ENCODE data around the gene RNPS1. TPM values are rescaled to one million over a fixed set of nuclear protein-coding genes. Genes with fewer than 3 reads are reported as not detected.

RNPS1 gene
- total and polyA plus RNA-seq, 2 donors (not counting 1 experiment from before 2014, with no cell fraction given): 209 to 265 TPM

GRCh38 chr16:2210386-2211365 lies 57.2 kb downstream of the RNPS1 start, which contains the start of gene BRICD5:
TSS of gene BRICD5 (minus strand) at chr16:2210863. CDS start at chr16:2210833, 30 bp downstream.
- WGBS (ENCODE audit: insufficient coverage): 85% methylated on average over 24 of the region's 24 CpGs
- Mint-ChIP-seq H3K4me3 (no peak within 1 kb of the TSS), H3K4me1 (peaks cover 33% of the 10 kb centered on the region), H3K9me3 (ENCODE audit: insufficient read depth) (no peaks in the 10 kb centered on the region), H3K27me3 (no peaks in the 10 kb centered on the region), H3K27ac (no peak within 1 kb of the TSS)
- H3K27me3 ChIP-seq (replicated peaks in 1 of 4; ENCODE audit: control extremely low read depth in 1 of 4, control insufficient read depth in 3 of 4, insufficient read depth in 4 of 4, low read length in 3 of 4): no peaks in the 10 kb centered on the region
- peaks cover 0 to 37% of the 10 kb centered on the region in 2 experiments for H3K36me3 ChIP-seq (replicated peaks in 1 of 2; ENCODE audit: control extremely low read depth in 1 of 2, control insufficient read depth in 1 of 2, extremely low read depth in 1 of 2, insufficient read depth in 2 of 2, low read length in 1 of 2)
- H3K9ac ChIP-seq (ENCODE audit: low read length): no peak within 1 kb of the TSS
- H2AFZ ChIP-seq (ENCODE audit: insufficient read depth, low read depth, low read length, poor library complexity, severe bottlenecking): no peak within 1 kb of the TSS
- H3K4me3 ChIP-seq (ENCODE audit: control extremely low read depth in 1 of 5, extremely low read depth in 1 of 5, insufficient read depth in 1 of 5, low read depth in 2 of 5, low read length in 4 of 5): no peak within 1 kb of the TSS
- no peak for ATAC-seq (ENCODE audit: low read depth)
- H3K9me3 ChIP-seq (ENCODE audit: control extremely low read depth in 1 of 3, control insufficient read depth in 2 of 3, insufficient read depth in 1 of 3, low read length in 2 of 3): no peaks in the 10 kb centered on the region
- CTCF ChIA-PET: interaction anchor here (1.0 to 1.2 kb wide), 2 partner anchors 16 kb away, joined by 3 read pairs; no protein-coding TSS in a partner anchor
- H3K4me2 ChIP-seq (replicated peaks; ENCODE audit: low read depth, low read length, poor library complexity, severe bottlenecking): no peak within 1 kb of the TSS
- no peak for DNase-seq
- H3K27ac ChIP-seq (ENCODE audit: low read length in 2 of 2): no peak within 1 kb of the TSS
- peaks cover 11% of the 10 kb centered on the region for H4K20me1 ChIP-seq (ENCODE audit: control insufficient read depth, insufficient read depth, low read length, poor library complexity, severe bottlenecking)
- TF ChIP-seq CTCF (IDR thresholded peaks at IDR 0.05) (no peak), EZH2 (IDR thresholded peaks at IDR 0.05; ENCODE audit: borderline replicate concordance, insufficient read depth, low read depth, low read length, poor library complexity, severe bottlenecking) (no peak)
- POLR2A ChIA-PET: no interaction called here
- intact Hi-C loops (cut with micrococcal nuclease): no loop called here
- peaks cover 16 to 32% of the 10 kb centered on the region in 2 donors for H3K4me1 ChIP-seq (ENCODE audit: control insufficient read depth in 2 of 2, insufficient read depth in 2 of 2, low read length in 2 of 2)
- H3K79me2 ChIP-seq (ENCODE audit: control insufficient read depth, insufficient read depth, low read length): peaks cover 25% of the 10 kb centered on the region

- ChIA-PET POLR2A (no interaction called here), CTCF (interaction anchor here (1.2 kb wide), 1 partner anchor 15 kb away, joined by 3 read pairs; no protein-coding TSS in a partner anchor)
- DNase-seq: no peak
- Histone ChIP-seq H3K4me2 (replicated peaks; ENCODE audit: low read depth, low read length, poor library complexity, severe bottlenecking) (no peak overlapping the region), H3K79me2 (ENCODE audit: control insufficient read depth, insufficient read depth, low read length) (peaks cover 25% of the 10 kb centered on the region), H4K20me1 (ENCODE audit: control insufficient read depth, insufficient read depth, low read length, poor library complexity, severe bottlenecking) (peaks cover 11% of the 10 kb centered on the region), H3K27ac (ENCODE audit: low read length in 2 of 2) (no peak overlapping the region), H3K9ac (ENCODE audit: low read length) (no peak overlapping the region), H3K27me3 (replicated peaks in 1 of 4; ENCODE audit: control extremely low read depth in 1 of 4, control insufficient read depth in 3 of 4, insufficient read depth in 4 of 4, low read length in 3 of 4) (no peaks in the 10 kb centered on the region), H3K4me3 (ENCODE audit: control extremely low read depth in 1 of 5, extremely low read depth in 1 of 5, insufficient read depth in 1 of 5, low read depth in 2 of 5, low read length in 4 of 5) (no peak overlapping the region), H2AFZ (ENCODE audit: insufficient read depth, low read depth, low read length, poor library complexity, severe bottlenecking) (no peak overlapping the region), H3K4me1 (ENCODE audit: control insufficient read depth in 2 of 2, insufficient read depth in 2 of 2, low read length in 2 of 2) (peaks cover 16 to 29% of the 10 kb centered on the region in 2 donors), H3K9me3 (ENCODE audit: control extremely low read depth in 1 of 3, control insufficient read depth in 2 of 3, insufficient read depth in 1 of 3, low read length in 2 of 3) (no peaks in the 10 kb centered on the region), H3K36me3 (replicated peaks in 1 of 2; ENCODE audit: control extremely low read depth in 1 of 2, control insufficient read depth in 1 of 2, extremely low read depth in 1 of 2, insufficient read depth in 2 of 2, low read length in 1 of 2) (peaks cover 0 to 37% of the 10 kb centered on the region in 2 experiments)
- peaks cover 30% of the 10 kb centered on the region for H3K4me1 Mint-ChIP-seq
- no peaks in the 10 kb centered on the region for H3K27me3 Mint-ChIP-seq
- ATAC-seq (ENCODE audit: low read depth): no peak
- TF ChIP-seq EZH2 (IDR thresholded peaks at IDR 0.05; ENCODE audit: borderline replicate concordance, insufficient read depth, low read depth, low read length, poor library complexity, severe bottlenecking) (no peak), CTCF (IDR thresholded peaks at IDR 0.05) (no peak)
- no peaks in the 10 kb centered on the region for H3K9me3 Mint-ChIP-seq (ENCODE audit: insufficient read depth)
- H3K4me3 Mint-ChIP-seq: no peak overlapping the region
- H3K27ac Mint-ChIP-seq: no peak overlapping the region
- WGBS (ENCODE audit: insufficient coverage): 97% methylated on average over 16 of the region's 17 CpGs
- intact Hi-C loops (cut with micrococcal nuclease): no loop called here
Measured at GRCh38 chr16:2210009-2210332, 58.0 kb downstream of the RNPS1 start.

All from B cell (primary cell).